Keratinocyte (primary cell): Measurements from ENCODE around the gene RRP8. TPM values are rescaled to one million over a fixed set of nuclear protein-coding genes. Genes with fewer than 3 reads are reported as not detected.

Experiments
- DNase-seq: peaks from one replicate; pipeline ENCODE4 v3.0.0-alpha.2; 2011; ENCODE audit warnings: low read depth, missing footprints, low spot score
- FAIRE-seq: peaks from 2 replicates; lab custom pipeline; 2011; peaks lifted over from hg19 to GRCh38; lab: Jason Lieb, UNC
- H2AFZ ChIP-seq: 2 replicates; pipeline ENCODE4 v1.6.0; 2012; ENCODE audit warnings: low read length, control low read depth, inconsistent platforms; ENCODE audit not compliant: control insufficient read depth
- H3K27ac ChIP-seq: 2 replicates; pipeline ENCODE4 v1.5.1; 2011; ENCODE audit warnings: low read length; ENCODE audit not compliant: control insufficient read depth, insufficient read depth
- H3K27me3 ChIP-seq: 3 replicates; pipeline ENCODE4 v1.6.0; 2011; ENCODE audit warnings: low read length; ENCODE audit not compliant: control insufficient read depth, insufficient read depth; ENCODE audit errors: extremely low read depth
- H3K36me3 ChIP-seq, 2 experiments: 2 replicates in 1 of 2; 3 replicates in 1 of 2; pipeline ENCODE4 v1.5.1; 2011; ENCODE audit warnings: low read length in 2 of 2, mild to moderate bottlenecking in 1 of 2; ENCODE audit not compliant: control insufficient read depth in 2 of 2, insufficient read depth in 2 of 2; ENCODE audit errors: extremely low read depth in 1 of 2
- H3K4me1 ChIP-seq: 3 replicates; pipeline ENCODE4 v1.5.1; 2011; ENCODE audit warnings: low read length; ENCODE audit not compliant: control insufficient read depth, insufficient read depth; ENCODE audit errors: extremely low read depth
- H3K4me2 ChIP-seq: 3 replicates; pipeline ENCODE4 v1.6.0; 2011; ENCODE audit warnings: low read depth, low read length; ENCODE audit not compliant: control insufficient read depth, insufficient read depth; ENCODE audit errors: extremely low read depth
- H3K4me3 ChIP-seq, 3 experiments: fragments of 200-600 bp in 1 of 3; sonication (generic) in 1 of 3; 2 replicates in 2 of 3; 3 replicates in 1 of 3; pipeline ENCODE4 v1.5.1; 2011 to 2016; ENCODE audit warnings: low read length in 3 of 3, mild to moderate bottlenecking in 3 of 3, control low read depth in 2 of 3, inconsistent platforms in 1 of 3, low read depth in 1 of 3, mixed read lengths in 1 of 3, mixed run types in 1 of 3, moderate library complexity in 1 of 3; ENCODE audit not compliant: control insufficient read depth in 2 of 3, insufficient read depth in 2 of 3; ENCODE audit errors: extremely low read depth in 1 of 3
- H3K79me2 ChIP-seq: 2 replicates; pipeline ENCODE4 v1.6.0; 2012; ENCODE audit warnings: low read length; ENCODE audit not compliant: control insufficient read depth, insufficient read depth
- H3K9ac ChIP-seq: 3 replicates; pipeline ENCODE4 v1.6.0; 2011; ENCODE audit warnings: low read length; ENCODE audit not compliant: control insufficient read depth, insufficient read depth; ENCODE audit errors: extremely low read depth
- H3K9me1 ChIP-seq: 3 replicates; pipeline ENCODE4 v1.6.0; 2011; ENCODE audit warnings: low read length; ENCODE audit not compliant: control insufficient read depth, insufficient read depth; ENCODE audit errors: extremely low read depth
- H3K9me3 ChIP-seq: 2 replicates; pipeline ENCODE4 v1.5.1; 2012; ENCODE audit warnings: low read depth, low read length; ENCODE audit not compliant: control insufficient read depth
- H4K20me1 ChIP-seq: 3 replicates; pipeline ENCODE4 v1.6.0; 2011; ENCODE audit warnings: low read length; ENCODE audit not compliant: control insufficient read depth, insufficient read depth; ENCODE audit errors: extremely low read depth
- EZH2 ChIP-seq: IDR thresholded peaks from one replicate; pipeline ENCODE4 v1.6.1; 2012; ENCODE audit warnings: inconsistent platforms, mild to moderate bottlenecking, low read length, moderate library complexity
- dilution Hi-C: fragments of 300-500 bp; cut with MboI; formaldehyde crosslinking; loops from one replicate; pipeline ENCODE4 v1.7.0; 2020; ENCODE audit warnings: low sequenced_read_pairs; ENCODE audit not compliant: extremely low pct_ligation_motif_present
- polyA plus RNA-seq, 5 experiments: library from polyadenylated mRNA; depleted of rRNA in 3 of 5; stranded (reverse) in 3 of 5; stranded (forward) in 1 of 5; unstranded in 1 of 5; fragments of >200 nt; gene quantifications; 1 replicate in 1 of 5; 2 replicates in 3 of 5; 3 replicates in 1 of 5; pipeline versions ENCODE4 v1.2.1 to v1.2.3, GENCODE V29; 2011 to 2012; ENCODE audit warnings: missing spikeins in 2 of 5, low read depth in 1 of 5, low replicate concordance in 1 of 5
- TF ChIP-seq, protein P1 (sequence below), 3 experiments: IDR thresholded peaks in 1 of 3; conservative IDR thresholded peaks in 1 of 3; optimal IDR thresholded peaks in 1 of 3; 2 replicates in 2 of 3; 3 replicates in 1 of 3; pipeline versions ENCODE3 to v1.5.1; 2011; ENCODE audit warnings: low read length in 3 of 3, mild to moderate bottlenecking in 3 of 3, moderate library complexity in 2 of 3, control low read depth in 1 of 3, inconsistent platforms in 1 of 3; ENCODE audit not compliant: insufficient read depth in 2 of 3; ENCODE audit errors: extremely low read depth in 1 of 3

The RRP8 gene
- polyA plus RNA-seq, 1 donor (not counting 4 experiments of a cell fraction or from before 2014, with no cell fraction given): 15.0 TPM

DNA sequence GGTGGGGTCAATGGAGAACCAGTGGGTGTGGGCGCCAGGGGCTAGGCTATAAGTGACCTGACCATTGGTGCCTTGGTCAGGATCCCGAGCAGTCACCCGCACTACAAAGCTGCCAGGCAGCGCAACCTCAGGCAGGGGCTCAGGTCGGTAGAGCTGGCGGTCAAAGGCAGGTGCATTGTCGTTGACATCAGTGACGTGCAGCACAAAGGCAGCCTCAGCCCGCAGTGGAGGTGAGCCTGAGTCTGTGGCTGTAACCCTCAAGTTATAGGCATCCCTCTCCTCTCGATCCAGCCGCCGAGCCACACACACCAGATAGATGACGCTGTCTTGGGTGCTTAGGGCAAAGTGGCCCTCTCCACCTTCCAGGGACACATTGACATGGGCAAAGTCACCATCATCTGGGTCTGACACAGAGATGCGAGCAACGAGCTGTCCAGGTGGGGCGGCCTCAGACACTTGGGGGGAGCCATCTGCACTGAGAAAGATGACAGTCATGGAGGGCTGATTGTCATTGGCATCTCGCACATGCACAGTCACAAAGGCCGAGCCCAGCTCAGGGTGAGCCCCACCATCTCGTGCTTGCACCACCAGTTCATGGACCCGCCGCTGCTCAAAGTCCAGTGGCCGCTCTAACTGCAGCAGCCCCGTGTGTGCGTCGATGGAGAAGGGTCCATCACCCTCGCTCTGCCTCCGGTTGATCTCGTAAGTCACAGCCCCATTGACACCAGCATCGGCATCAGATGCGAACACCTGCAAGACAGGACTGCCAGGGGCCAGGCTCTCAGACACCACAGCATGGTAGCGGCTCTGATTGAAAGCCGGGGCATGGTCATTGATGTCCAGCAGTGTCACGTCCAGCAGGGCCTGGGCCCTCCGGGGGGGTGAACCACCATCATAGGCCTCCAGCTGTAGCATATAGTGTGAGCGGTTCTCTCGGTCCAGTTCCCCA, 36.9 kb upstream of the RRP8 start:
- H3K27ac ChIP-seq: no peak overlapping the region
- H3K4me3 ChIP-seq: no peak overlapping the region
- FAIRE-seq (no peak), DNase-seq (no peak)
- no peaks in the 10 kb centered on the region for H3K27me3 ChIP-seq
- H3K4me2 ChIP-seq: no peak overlapping the region
- no peaks in the 10 kb centered on the region for H3K4me1 ChIP-seq
- no peaks in the 10 kb centered on the region for H3K79me2 ChIP-seq
- H4K20me1 ChIP-seq: no peaks in the 10 kb centered on the region
- H3K9me1 ChIP-seq: no peaks in the 10 kb centered on the region
- H3K36me3 ChIP-seq: no peaks in the 10 kb centered on the region
- dilution Hi-C loops: no loop called here
- TF ChIP-seq, protein P1, sequence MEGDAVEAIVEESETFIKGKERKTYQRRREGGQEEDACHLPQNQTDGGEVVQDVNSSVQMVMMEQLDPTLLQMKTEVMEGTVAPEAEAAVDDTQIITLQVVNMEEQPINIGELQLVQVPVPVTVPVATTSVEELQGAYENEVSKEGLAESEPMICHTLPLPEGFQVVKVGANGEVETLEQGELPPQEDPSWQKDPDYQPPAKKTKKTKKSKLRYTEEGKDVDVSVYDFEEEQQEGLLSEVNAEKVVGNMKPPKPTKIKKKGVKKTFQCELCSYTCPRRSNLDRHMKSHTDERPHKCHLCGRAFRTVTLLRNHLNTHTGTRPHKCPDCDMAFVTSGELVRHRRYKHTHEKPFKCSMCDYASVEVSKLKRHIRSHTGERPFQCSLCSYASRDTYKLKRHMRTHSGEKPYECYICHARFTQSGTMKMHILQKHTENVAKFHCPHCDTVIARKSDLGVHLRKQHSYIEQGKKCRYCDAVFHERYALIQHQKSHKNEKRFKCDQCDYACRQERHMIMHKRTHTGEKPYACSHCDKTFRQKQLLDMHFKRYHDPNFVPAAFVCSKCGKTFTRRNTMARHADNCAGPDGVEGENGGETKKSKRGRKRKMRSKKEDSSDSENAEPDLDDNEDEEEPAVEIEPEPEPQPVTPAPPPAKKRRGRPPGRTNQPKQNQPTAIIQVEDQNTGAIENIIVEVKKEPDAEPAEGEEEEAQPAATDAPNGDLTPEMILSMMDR (optimal IDR thresholded peaks at IDR 0.05 in 1 of 3, IDR thresholded peaks at IDR 0.05 in 1 of 3, conservative IDR thresholded peaks at IDR 0.05 in 1 of 3; ENCODE audit: extremely low read depth in 1 of 3, insufficient read depth in 2 of 3, low read length in 3 of 3): no peak
- TF ChIP-seq EZH2: no peak
- no peak overlapping the region for H3K9ac ChIP-seq
- no peak overlapping the region for H2AFZ ChIP-seq
- H3K9me3 ChIP-seq: no peaks in the 10 kb centered on the region

DNA sequence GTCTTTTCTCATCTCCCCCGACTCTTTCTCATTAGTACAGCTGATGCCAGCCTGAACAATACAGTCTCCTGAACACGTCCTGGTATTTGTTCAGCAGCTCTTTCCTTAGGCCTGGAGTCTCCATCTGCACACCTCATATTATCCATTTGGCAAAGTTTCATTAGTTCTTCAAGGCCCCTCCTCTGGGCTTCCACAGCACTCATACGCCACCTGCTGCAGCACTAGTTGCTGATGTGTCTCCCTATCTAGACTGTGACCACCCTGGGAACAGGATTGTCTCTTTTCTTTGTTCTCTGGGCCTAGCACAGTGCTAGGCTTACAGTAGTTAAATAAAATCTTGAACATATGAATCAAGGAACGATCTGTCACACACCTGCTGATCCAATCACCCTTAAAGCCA, 35.0 kb upstream of the RRP8 start:
- H3K4me1 ChIP-seq: no peaks in the 10 kb centered on the region
- H3K4me3 ChIP-seq: no peak overlapping the region
- H2AFZ ChIP-seq: no peak overlapping the region
- TF ChIP-seq, protein P1 (optimal IDR thresholded peaks at IDR 0.05 in 1 of 3, IDR thresholded peaks at IDR 0.05 in 1 of 3, conservative IDR thresholded peaks at IDR 0.05 in 1 of 3; ENCODE audit: extremely low read depth in 1 of 3, insufficient read depth in 2 of 3, low read length in 3 of 3): peak in 1 of 3 experiments; percentile 9
- TF ChIP-seq EZH2: no peak
- no peak overlapping the region for H3K4me2 ChIP-seq
- H3K9me1 ChIP-seq: no peaks in the 10 kb centered on the region
- no peak overlapping the region for H3K9ac ChIP-seq
- no peak overlapping the region for H3K27ac ChIP-seq
- DNase-seq (no peak), FAIRE-seq (no peak)
- no peaks in the 10 kb centered on the region for H3K9me3 ChIP-seq
- no peaks in the 10 kb centered on the region for H4K20me1 ChIP-seq
- no peaks in the 10 kb centered on the region for H3K27me3 ChIP-seq
- no peaks in the 10 kb centered on the region for H3K79me2 ChIP-seq
- H3K36me3 ChIP-seq: no peaks in the 10 kb centered on the region
- dilution Hi-C loops: no loop called here
